Liver (tissue), 3 donors: ENCODE data around the gene NFIA.

ENCODE experiments used
- CTCF ChIP-seq: fragments of 150-350 bp; IDR thresholded peaks from 2 replicates; pipeline ENCODE4 v1.5.1; 2017; ENCODE audit warnings: improper control_type of control experiment, low read depth, low read length; ENCODE audit not compliant: missing input control
- EGR1 ChIP-seq, 2 donors: IDR thresholded peaks; 2 replicates each; pipeline ENCODE4 v1.6.1; 2016 to 2018; ENCODE audit warnings: antibody characterized with exemption in 2 of 2, low read depth in 2 of 2
- GABPA ChIP-seq, 2 donors: IDR thresholded peaks in 1 of 2; conservative IDR thresholded peaks in 1 of 2; 2 replicates each; pipeline ENCODE4 v1.6.1; 2016; ENCODE audit warnings: antibody characterized with exemption in 2 of 2, mild to moderate bottlenecking in 1 of 2, moderate library complexity in 1 of 2
- JUND ChIP-seq, 2 donors: IDR thresholded peaks; 2 replicates each; pipeline ENCODE4 v1.6.1; 2016; ENCODE audit warnings: antibody characterized with exemption in 2 of 2
- RAD21 ChIP-seq, 2 donors: IDR thresholded peaks; 2 replicates each; pipeline ENCODE4 v1.6.1; 2016; ENCODE audit warnings: antibody characterized with exemption in 2 of 2, mild to moderate bottlenecking in 2 of 2
- SP1 ChIP-seq: IDR thresholded peaks from 2 replicates; pipeline ENCODE4 v1.6.1; 2018; ENCODE audit warnings: antibody characterized with exemption, mild to moderate bottlenecking
- TAF1 ChIP-seq: conservative IDR thresholded peaks from 2 replicates; pipeline ENCODE4 v1.6.1; 2016; ENCODE audit warnings: antibody characterized with exemption, mild to moderate bottlenecking
- YY1 ChIP-seq: IDR thresholded peaks from 2 replicates; pipeline ENCODE4 v1.6.1; 2016; ENCODE audit warnings: antibody characterized with exemption, mild to moderate bottlenecking
- TF ChIP-seq, protein P1 (sequence below): IDR thresholded peaks from 2 replicates; pipeline ENCODE4 v1.6.1; 2016; ENCODE audit warnings: antibody characterized with exemption
- TF ChIP-seq, protein P2 (sequence below): IDR thresholded peaks from 2 replicates; pipeline ENCODE4 v1.6.1; 2016; ENCODE audit warnings: antibody characterized with exemption, mild to moderate bottlenecking
- donor health status: healthy.
- donor health status: healthy.

DNA sequence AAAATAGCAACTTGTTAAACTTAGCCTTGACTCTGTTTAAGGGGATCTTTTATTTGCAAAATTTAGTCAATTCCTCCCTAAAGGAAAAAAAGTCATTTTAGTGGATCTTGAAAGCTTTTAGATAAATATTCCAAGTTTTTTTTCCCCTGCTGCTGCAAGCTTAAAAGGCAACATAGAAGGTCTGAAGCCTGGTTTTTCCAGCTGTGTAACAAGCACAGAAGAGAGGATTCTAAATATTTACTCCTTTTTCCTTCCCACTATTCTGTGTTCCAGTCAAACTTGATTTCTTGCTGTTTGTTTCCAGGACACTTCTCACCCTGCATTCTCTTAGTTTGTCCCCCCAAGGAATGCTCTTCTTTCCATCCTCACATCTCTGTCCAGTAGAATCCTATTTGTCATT, 86.7 kb downstream of the NFIA start:
- TF ChIP-seq CTCF, result no peak
- TF ChIP-seq JUND (IDR thresholded peaks at IDR 0.05), result no peak
- no peak for TF ChIP-seq RAD21 (IDR thresholded peaks at IDR 0.05)
- TF ChIP-seq SP1, result no peak
- TF ChIP-seq, protein P1, sequence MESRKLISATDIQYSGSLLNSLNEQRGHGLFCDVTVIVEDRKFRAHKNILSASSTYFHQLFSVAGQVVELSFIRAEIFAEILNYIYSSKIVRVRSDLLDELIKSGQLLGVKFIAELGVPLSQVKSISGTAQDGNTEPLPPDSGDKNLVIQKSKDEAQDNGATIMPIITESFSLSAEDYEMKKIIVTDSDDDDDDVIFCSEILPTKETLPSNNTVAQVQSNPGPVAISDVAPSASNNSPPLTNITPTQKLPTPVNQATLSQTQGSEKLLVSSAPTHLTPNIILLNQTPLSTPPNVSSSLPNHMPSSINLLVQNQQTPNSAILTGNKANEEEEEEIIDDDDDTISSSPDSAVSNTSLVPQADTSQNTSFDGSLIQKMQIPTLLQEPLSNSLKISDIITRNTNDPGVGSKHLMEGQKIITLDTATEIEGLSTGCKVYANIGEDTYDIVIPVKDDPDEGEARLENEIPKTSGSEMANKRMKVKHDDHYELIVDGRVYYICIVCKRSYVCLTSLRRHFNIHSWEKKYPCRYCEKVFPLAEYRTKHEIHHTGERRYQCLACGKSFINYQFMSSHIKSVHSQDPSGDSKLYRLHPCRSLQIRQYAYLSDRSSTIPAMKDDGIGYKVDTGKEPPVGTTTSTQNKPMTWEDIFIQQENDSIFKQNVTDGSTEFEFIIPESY, result no peak
- TF ChIP-seq, protein P2, sequence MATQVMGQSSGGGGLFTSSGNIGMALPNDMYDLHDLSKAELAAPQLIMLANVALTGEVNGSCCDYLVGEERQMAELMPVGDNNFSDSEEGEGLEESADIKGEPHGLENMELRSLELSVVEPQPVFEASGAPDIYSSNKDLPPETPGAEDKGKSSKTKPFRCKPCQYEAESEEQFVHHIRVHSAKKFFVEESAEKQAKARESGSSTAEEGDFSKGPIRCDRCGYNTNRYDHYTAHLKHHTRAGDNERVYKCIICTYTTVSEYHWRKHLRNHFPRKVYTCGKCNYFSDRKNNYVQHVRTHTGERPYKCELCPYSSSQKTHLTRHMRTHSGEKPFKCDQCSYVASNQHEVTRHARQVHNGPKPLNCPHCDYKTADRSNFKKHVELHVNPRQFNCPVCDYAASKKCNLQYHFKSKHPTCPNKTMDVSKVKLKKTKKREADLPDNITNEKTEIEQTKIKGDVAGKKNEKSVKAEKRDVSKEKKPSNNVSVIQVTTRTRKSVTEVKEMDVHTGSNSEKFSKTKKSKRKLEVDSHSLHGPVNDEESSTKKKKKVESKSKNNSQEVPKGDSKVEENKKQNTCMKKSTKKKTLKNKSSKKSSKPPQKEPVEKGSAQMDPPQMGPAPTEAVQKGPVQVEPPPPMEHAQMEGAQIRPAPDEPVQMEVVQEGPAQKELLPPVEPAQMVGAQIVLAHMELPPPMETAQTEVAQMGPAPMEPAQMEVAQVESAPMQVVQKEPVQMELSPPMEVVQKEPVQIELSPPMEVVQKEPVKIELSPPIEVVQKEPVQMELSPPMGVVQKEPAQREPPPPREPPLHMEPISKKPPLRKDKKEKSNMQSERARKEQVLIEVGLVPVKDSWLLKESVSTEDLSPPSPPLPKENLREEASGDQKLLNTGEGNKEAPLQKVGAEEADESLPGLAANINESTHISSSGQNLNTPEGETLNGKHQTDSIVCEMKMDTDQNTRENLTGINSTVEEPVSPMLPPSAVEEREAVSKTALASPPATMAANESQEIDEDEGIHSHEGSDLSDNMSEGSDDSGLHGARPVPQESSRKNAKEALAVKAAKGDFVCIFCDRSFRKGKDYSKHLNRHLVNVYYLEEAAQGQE, result no peak
- TF ChIP-seq TAF1, result no peak
- no peak for TF ChIP-seq EGR1 (IDR thresholded peaks at IDR 0.05; ENCODE audit: low read depth in 2 of 2)
- TF ChIP-seq YY1, result no peak
- no peak for TF ChIP-seq GABPA (IDR thresholded peaks at IDR 0.05 in 1 of 2, conservative IDR thresholded peaks at IDR 0.05 in 1 of 2)
